Measurements from ENCODE around the gene PCDH11Y.
"Not testable (repeated sequence)": the region's sequence is repeated elsewhere in the genome, so short reads cannot be mapped to it uniquely, and the experiment has no call there.

The PCDH11Y gene, protein sequence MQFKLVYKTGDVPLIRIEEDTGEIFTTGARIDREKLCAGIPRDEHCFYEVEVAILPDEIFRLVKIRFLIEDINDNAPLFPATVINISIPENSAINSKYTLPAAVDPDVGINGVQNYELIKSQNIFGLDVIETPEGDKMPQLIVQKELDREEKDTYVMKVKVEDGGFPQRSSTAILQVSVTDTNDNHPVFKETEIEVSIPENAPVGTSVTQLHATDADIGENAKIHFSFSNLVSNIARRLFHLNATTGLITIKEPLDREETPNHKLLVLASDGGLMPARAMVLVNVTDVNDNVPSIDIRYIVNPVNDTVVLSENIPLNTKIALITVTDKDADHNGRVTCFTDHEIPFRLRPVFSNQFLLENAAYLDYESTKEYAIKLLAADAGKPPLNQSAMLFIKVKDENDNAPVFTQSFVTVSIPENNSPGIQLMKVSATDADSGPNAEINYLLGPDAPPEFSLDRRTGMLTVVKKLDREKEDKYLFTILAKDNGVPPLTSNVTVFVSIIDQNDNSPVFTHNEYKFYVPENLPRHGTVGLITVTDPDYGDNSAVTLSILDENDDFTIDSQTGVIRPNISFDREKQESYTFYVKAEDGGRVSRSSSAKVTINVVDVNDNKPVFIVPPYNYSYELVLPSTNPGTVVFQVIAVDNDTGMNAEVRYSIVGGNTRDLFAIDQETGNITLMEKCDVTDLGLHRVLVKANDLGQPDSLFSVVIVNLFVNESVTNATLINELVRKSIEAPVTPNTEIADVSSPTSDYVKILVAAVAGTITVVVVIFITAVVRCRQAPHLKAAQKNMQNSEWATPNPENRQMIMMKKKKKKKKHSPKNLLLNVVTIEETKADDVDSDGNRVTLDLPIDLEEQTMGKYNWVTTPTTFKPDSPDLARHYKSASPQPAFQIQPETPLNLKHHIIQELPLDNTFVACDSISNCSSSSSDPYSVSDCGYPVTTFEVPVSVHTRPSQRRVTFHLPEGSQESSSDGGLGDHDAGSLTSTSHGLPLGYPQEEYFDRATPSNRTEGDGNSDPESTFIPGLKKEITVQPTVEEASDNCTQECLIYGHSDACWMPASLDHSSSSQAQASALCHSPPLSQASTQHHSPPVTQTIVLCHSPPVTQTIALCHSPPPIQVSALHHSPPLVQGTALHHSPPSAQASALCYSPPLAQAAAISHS (N-terminal part only)

DNA sequence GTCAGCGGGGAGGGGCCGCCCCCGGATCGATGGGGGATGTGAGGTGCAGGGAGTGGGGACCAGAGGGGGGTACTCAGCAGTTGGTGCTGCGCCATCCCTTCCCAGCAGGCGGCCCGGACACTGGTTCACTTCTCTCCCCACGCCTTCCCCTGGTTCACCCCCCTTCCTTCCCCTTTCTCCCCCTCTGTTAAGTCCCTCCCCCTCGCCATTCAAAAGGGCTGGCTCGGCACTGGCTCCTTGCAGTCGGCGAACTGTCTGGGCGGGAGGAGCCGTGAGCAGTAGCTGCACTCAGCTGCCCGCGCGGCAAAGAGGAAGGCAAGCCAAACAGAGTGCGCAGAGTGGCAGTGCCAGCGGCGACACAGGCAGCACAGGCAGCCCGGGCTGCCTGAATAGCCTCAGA, at the start of gene PCDH11Y:
Gene PCDH11Y, plus strand, starts transcription at position 240 of the 400 bp plus-strand sequence. CDS start 56,804 bp downstream, outside the sequence.
- not testable (repeated sequence) for H3K27ac Mint-ChIP-seq; H3K4me1 Mint-ChIP-seq; H3K27me3 Mint-ChIP-seq (ENCODE audit: low read depth)

DNA sequence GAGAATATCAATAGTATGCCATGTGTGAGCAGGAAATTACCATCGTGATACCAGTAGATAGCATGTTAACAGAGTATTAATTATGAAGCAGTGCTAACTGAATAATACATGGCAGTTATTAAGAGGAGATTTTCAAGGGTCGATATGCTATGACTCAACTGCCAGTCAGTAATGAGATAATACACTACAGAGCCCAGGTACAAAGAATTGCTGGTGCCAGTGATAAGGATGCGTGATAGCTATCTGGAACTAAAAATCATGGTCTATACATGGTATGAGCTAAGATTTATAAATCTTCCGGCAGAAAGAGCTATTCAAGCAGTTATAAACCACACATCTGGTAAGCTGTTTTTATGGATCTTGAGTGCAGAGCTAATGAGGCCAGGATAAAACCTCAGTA, 32.2 kb upstream of the PCDH11Y start:
- H3K36me3 Mint-ChIP-seq (ENCODE audit: low read depth); H3K27ac Mint-ChIP-seq; H3K27me3 Mint-ChIP-seq (ENCODE audit: low read depth); H3K4me3 Mint-ChIP-seq; H3K9me3 Mint-ChIP-seq; H3K4me1 Mint-ChIP-seq: not testable (repeated sequence)

More for the DNA sequence above, at the start of gene PCDH11Y:
- H3K9me3 Mint-ChIP-seq; H3K4me3 Mint-ChIP-seq; H3K36me3 Mint-ChIP-seq (ENCODE audit: low read depth): not testable (repeated sequence)

DNA sequence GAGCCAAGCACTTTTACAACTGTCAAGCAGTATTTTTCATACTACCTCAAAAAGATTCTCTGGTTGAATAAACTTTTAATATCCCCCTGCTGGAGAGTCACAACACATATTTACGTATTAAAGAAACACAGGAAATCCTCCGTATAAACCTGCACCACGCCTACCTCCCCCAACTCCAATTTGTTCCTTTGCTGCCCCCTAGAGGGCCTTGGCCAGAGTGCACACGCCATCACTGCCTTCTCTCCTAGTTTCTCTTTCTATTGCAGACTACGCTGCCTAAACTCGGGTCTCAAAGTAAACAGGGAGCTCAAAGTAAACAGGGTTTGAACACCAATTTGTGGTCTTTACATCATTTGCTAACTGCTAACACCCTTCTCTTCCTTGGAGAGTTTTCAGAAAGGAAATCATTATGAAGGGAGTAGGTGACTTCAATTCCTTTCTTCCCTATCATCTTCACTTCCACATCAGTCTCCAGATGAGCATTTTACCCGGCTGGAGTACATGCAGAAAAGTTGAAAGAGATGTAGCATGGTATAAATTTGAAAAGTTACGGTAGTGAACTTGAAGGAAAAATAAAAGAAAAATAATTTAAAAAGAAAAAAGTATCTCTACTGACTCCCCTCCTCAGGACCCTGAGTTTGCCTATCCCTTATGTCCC, 8.2 kb upstream of the PCDH11Y start:
- not testable (repeated sequence) for H3K36me3 Mint-ChIP-seq (ENCODE audit: low read depth); H3K27ac Mint-ChIP-seq; H3K4me3 Mint-ChIP-seq; H3K9me3 Mint-ChIP-seq; H3K4me1 Mint-ChIP-seq; H3K27me3 Mint-ChIP-seq (ENCODE audit: low read depth)

DNA sequence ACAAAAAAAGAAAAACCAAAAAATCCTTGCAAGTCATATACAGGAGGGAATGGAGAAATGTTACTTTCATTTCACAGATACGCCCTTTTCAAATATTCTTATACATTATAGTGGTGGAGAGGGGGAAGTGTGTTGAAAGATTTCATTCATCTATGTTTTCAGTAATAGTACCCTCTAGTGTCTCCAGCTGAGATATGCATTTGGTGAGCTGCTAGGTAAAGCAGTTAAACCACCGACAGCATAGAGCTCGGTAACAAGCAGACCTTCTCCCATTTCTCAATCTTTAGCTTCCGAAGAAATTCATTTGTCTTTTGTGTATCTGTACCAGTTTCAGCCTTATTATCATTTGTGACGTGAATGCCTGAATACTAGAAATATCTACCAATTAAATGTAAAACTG, 5.2 kb upstream of the PCDH11Y start:
- H3K4me1 Mint-ChIP-seq, H3K4me3 Mint-ChIP-seq: not testable (repeated sequence)

DNA sequence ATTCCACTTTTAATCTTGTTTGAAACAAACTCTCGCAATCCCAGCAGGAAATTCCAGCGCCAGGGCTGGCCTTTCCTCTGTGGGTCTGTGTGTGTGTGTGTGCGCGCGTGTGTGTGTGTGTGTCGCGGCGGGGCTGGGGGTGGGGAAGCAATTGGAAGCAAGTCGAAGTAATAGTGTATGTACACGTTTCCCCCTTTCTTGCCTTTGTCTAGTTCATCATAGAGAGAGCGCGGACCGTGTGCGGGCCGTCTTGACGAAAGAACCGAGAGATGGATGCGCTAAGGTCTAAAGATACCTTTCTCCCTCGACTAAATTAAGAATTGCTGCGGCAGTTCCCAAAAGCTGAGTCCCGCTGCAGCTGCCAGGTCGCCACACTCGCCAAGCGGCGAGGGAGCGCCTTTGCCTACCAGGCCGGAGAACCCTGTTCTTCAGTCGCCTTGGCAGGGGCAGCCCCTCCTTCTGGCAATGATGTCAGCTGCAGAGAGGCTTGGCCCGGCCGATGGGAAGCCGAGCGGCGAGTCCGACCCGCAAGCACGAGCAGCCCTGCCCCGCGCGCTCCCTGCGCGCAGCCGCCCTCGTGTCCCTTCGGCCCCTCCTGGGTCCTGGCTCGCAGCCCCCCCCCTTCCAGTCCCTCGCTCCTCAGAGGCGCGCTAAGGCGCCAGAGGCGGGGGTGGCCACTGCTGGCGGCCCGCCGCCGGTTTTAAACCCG, 2.5 kb downstream of the PCDH11Y start:
- not testable (repeated sequence) for H3K9me3 Mint-ChIP-seq; H3K4me1 Mint-ChIP-seq; H3K27me3 Mint-ChIP-seq (ENCODE audit: low read depth); H3K27ac Mint-ChIP-seq; H3K36me3 Mint-ChIP-seq (ENCODE audit: low read depth)
- H3K4me3 Mint-ChIP-seq = peak overlapping the region; percentile 74 to 82 (median 79)

More for the DNA sequence above, 5.2 kb upstream of the PCDH11Y start:
- not testable (repeated sequence) for H3K36me3 Mint-ChIP-seq (ENCODE audit: low read depth); H3K27ac Mint-ChIP-seq; H3K27me3 Mint-ChIP-seq (ENCODE audit: low read depth); H3K9me3 Mint-ChIP-seq

- not testable (repeated sequence) for H3K4me3 Mint-ChIP-seq
Measured at GRCh38 chrY:5038972-5039523, 39.0 kb downstream of the PCDH11Y start.

GRCh38 chrY:5083017-5083416, 82.9 kb downstream of the PCDH11Y start:
- not testable (repeated sequence) for H3K27ac Mint-ChIP-seq

More at GRCh38 chrY:5038972-5039523, 39.0 kb downstream of the PCDH11Y start:
- not testable (repeated sequence) for H3K36me3 Mint-ChIP-seq (ENCODE audit: low read depth); H3K27ac Mint-ChIP-seq; H3K9me3 Mint-ChIP-seq; H3K27me3 Mint-ChIP-seq (ENCODE audit: low read depth); H3K4me1 Mint-ChIP-seq

DNA sequence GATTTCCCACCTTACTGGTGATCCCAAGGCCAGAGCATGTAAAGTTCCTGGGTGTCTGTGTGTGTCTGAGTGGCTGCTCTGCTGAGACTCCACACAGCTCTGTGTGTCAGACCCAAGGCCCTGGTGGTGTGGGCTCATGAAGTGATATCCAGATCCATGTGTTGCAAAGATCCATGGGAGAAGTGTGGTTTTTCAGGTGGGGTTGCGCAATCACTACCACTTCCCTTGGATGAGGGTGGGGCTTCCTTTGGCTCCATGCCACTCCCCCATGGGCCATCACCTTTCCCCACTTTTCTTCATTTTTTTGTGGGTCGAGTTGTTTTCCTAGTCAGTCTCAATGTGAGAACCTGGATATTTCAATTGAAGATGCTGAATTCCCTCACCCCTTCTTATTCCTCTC, 182.9 kb downstream of the PCDH11Y start:
- not testable (repeated sequence) for H3K9me3 Mint-ChIP-seq; H3K36me3 Mint-ChIP-seq (ENCODE audit: low read depth); H3K4me1 Mint-ChIP-seq; H3K4me3 Mint-ChIP-seq; H3K27ac Mint-ChIP-seq; H3K27me3 Mint-ChIP-seq (ENCODE audit: low read depth)

More at GRCh38 chrY:5083017-5083416, 82.9 kb downstream of the PCDH11Y start:
- H3K36me3 Mint-ChIP-seq (ENCODE audit: low read depth); H3K4me3 Mint-ChIP-seq; H3K27me3 Mint-ChIP-seq (ENCODE audit: low read depth); H3K4me1 Mint-ChIP-seq; H3K9me3 Mint-ChIP-seq: not testable (repeated sequence)

DNA sequence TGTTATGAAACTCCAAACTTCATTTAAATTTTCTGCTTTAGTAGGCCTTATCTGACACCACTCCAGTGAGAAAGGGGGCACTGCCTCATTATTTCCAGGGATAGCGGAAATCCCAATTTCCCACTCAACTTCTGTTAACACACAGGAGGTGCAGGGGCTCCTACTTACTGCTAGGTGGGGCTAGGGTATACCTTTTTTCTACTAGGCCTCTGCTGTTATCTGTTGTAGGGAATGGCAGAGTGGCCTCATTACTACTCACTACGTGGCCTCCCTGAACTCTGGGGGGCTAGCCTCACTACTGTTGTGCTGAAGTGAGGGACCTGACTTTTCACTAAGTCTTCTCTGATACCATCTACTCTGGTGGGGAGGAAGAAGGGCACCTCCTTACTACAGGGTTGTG, 215.0 kb downstream of the PCDH11Y start:
- H3K27ac Mint-ChIP-seq; H3K4me3 Mint-ChIP-seq; H3K4me1 Mint-ChIP-seq; H3K27me3 Mint-ChIP-seq (ENCODE audit: low read depth); H3K9me3 Mint-ChIP-seq; H3K36me3 Mint-ChIP-seq (ENCODE audit: low read depth): not testable (repeated sequence)

DNA sequence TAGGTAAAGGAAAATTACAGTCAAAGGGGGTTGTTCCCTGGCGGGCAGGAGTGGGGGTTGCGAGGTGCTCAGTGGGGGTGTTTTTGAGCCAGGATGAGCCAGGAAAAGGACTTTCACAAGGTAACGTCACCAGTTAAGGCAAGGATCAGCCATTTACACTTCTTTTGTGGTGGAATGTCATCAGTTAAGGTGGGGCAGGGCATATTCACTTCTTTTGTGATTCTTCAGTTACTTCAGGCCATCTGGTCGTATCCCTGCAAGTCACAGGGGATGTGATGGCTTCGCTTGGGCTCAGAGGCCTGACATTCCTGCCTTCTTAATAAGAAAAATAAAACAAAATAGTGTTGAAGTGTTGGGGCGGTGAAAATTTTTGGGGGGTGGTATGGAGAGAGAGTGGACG, 324.8 kb downstream of the PCDH11Y start:
- not testable (repeated sequence) for H3K9me3 Mint-ChIP-seq; H3K27ac Mint-ChIP-seq; H3K27me3 Mint-ChIP-seq (ENCODE audit: low read depth); H3K4me3 Mint-ChIP-seq; H3K4me1 Mint-ChIP-seq; H3K36me3 Mint-ChIP-seq (ENCODE audit: low read depth)

DNA sequence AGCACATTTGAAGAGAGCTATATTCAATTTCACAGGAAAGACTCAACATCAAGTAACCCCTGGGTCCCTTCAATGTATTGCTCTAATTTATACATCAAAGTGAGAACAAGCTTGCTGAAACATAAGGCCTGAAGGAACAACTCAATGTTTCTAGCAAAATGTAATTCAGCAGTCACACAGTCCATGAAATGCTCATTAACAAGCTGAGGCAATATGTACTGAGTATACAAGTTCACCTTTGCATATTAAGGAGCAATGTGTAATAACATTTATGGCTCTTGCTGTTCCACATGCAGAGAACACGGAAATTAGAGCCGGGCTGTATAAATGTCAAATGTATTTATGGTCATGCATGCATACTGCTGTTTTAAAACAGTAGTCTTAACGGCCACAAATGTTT, 342.1 kb downstream of the PCDH11Y start:
- not testable (repeated sequence) for H3K4me1 Mint-ChIP-seq; H3K27me3 Mint-ChIP-seq (ENCODE audit: low read depth); H3K4me3 Mint-ChIP-seq; H3K36me3 Mint-ChIP-seq (ENCODE audit: low read depth); H3K27ac Mint-ChIP-seq; H3K9me3 Mint-ChIP-seq

- H3K9me3 Mint-ChIP-seq; H3K4me3 Mint-ChIP-seq; H3K27me3 Mint-ChIP-seq (ENCODE audit: low read depth); H3K36me3 Mint-ChIP-seq (ENCODE audit: low read depth); H3K4me1 Mint-ChIP-seq; H3K27ac Mint-ChIP-seq: not testable (repeated sequence)
Measured at GRCh38 chrY:5543705-5544104, 543.6 kb downstream of the PCDH11Y start.

DNA sequence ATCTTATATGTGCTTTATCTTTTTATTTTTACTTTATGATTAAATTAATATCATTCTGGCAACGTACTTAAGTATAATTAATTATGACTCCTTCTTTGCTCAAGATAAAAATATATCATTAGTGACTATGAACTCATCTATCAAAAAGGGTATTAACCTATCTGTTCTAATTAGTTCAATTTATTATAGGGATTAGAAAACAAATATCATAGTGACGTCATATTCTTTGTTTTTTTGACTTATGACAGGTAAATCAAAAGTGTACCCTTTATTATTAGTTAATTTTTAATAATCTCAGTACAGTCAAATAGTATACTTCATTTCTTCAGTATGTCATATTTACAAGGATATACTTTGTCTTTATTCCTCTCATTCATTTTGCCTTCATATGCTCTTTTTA, 638.5 kb downstream of the PCDH11Y start:
- not testable (repeated sequence) for H3K27me3 Mint-ChIP-seq (ENCODE audit: low read depth); H3K36me3 Mint-ChIP-seq (ENCODE audit: low read depth); H3K4me1 Mint-ChIP-seq; H3K27ac Mint-ChIP-seq; H3K4me3 Mint-ChIP-seq; H3K9me3 Mint-ChIP-seq

DNA sequence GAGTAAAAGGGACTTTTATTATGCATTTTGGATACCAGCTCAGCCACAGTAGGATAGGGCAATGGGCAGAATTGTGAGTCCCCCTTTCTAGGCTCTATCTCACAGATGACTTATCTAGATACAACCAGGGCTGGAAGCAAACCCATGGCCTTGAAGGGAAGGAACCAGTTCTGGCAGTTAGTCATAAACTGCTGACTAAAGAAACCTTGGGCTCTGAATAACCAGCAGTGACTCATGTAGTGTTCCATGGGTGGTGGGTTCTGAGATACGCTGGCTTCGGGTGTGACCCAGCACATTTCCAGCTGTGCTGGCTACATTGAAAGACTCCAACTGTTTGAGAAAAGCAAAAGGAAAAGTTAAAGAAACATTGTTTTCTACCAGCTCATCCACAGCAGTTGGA, 679.2 kb downstream of the PCDH11Y start:
- H3K4me3 Mint-ChIP-seq; H3K9me3 Mint-ChIP-seq; H3K27me3 Mint-ChIP-seq (ENCODE audit: low read depth); H3K36me3 Mint-ChIP-seq (ENCODE audit: low read depth); H3K4me1 Mint-ChIP-seq; H3K27ac Mint-ChIP-seq: not testable (repeated sequence)
